COLO668 (cell line): ENCODE measurements around the gene RPL32.
"Not testable (repeated sequence)": the region's sequence is repeated elsewhere in the genome, so short reads cannot be mapped to it uniquely, and the experiment has no call there.

Source experiments
- DNase-seq: peaks from one replicate; lab custom pipeline; 2025; ENCODE audit not compliant: unreplicated experiment; lab: John Stamatoyannopoulos, UW

Gene RPL32

GRCh38 chr3:12810013-12810780, 31.2 kb downstream of the RPL32 start:
- peak; percentile 78 for DNase-seq

- no peak for DNase-seq
Measured at GRCh38 chr3:12809435-12809834, 31.9 kb downstream of the RPL32 start.

- DNase-seq: no peak
Measured at GRCh38 chr3:12809001-12809400, 32.4 kb downstream of the RPL32 start.

GRCh38 chr3:12808587-12808986, 32.8 kb downstream of the RPL32 start:
- no peak for DNase-seq

- no peak for DNase-seq
Measured at GRCh38 chr3:12807601-12808359, 33.6 kb downstream of the RPL32 start.

GRCh38 chr3:12807066-12807465, 34.3 kb downstream of the RPL32 start:
- no peak for DNase-seq

- no peak for DNase-seq
Measured at GRCh38 chr3:12803371-12803770, 38.0 kb downstream of the RPL32 start.

- DNase-seq: no peak
Measured at GRCh38 chr3:12799525-12800440, 41.6 kb downstream of the RPL32 start.

GRCh38 chr3:12798559-12799179, 42.7 kb downstream of the RPL32 start:
- DNase-seq: no peak

- DNase-seq: no peak
Measured at GRCh38 chr3:12797892-12798558, 43.3 kb downstream of the RPL32 start.

- DNase-seq: no peak
Measured at GRCh38 chr3:12797124-12797891, 44.1 kb downstream of the RPL32 start.

- peak; percentile 31 for DNase-seq
Measured at GRCh38 chr3:12796171-12797123, 44.9 kb downstream of the RPL32 start, which contains the start of gene CAND2. CAND2 (plus strand) TSS chr3:12796680; CDS start chr3:12796721, 41 bp downstream.

- no peak for DNase-seq
Measured at GRCh38 chr3:12793701-12794100, 47.7 kb downstream of the RPL32 start.

- DNase-seq: no peak
Measured at GRCh38 chr3:12791430-12791829, 49.9 kb downstream of the RPL32 start.

- not testable (repeated sequence) for DNase-seq
Measured at GRCh38 chr3:12787967-12788690, 53.2 kb downstream of the RPL32 start.

- not testable (repeated sequence) for DNase-seq
Measured at GRCh38 chr3:12787346-12787745, 54.0 kb downstream of the RPL32 start.

- no peak for DNase-seq
Measured at GRCh38 chr3:12785096-12785495, 56.3 kb downstream of the RPL32 start.
